ENCODE results near the gene SLC6A17.

GRCh38 chr1:110166861-110167260 is 16.6 kb downstream of the SLC6A17 start:
- TF ChIP-seq CTCF (IDR thresholded peaks at IDR 0.05) (no peak), POLR2A (IDR thresholded peaks at IDR 0.05) (no peak)

Data from adrenal gland (tissue), 5 donors.